Effector CD4-positive, alpha-beta T cell (primary cell): Measurements from ENCODE around the gene PRKG2.

ENCODE experiments used
- DNase-seq: peaks from one replicate; pipeline ENCODE4 v3.0.0-alpha.2; 2020

Gene PRKG2

GRCh38 chr4:81085291-81085690 is 129.7 kb downstream of the PRKG2 start:
- no peak for DNase-seq

GRCh38 chr4:81084634-81085033 is 130.4 kb downstream of the PRKG2 start:
- DNase-seq = no peak

GRCh38 chr4:81084029-81084428 is 131.0 kb downstream of the PRKG2 start:
- DNase-seq = no peak

- DNase-seq = no peak
These were observed 133.9 kb downstream of the PRKG2 start for GRCh38 chr4:81081156-81081555.

- DNase-seq = no peak
These were observed 144.0 kb downstream of the PRKG2 start for GRCh38 chr4:81071013-81071412.

GRCh38 chr4:81069706-81070331 is 145.2 kb downstream of the PRKG2 start:
- peak; percentile 36 for DNase-seq

- no peak for DNase-seq
These were observed 149.6 kb downstream of the PRKG2 start for GRCh38 chr4:81065446-81065845.

- DNase-seq = no peak
These were observed 153.0 kb downstream of the PRKG2 start for GRCh38 chr4:81062001-81062400.

- no peak for DNase-seq
These were observed 153.7 kb downstream of the PRKG2 start for GRCh38 chr4:81061344-81061730.

GRCh38 chr4:81060587-81061343 is 154.3 kb downstream of the PRKG2 start:
- DNase-seq = no peak

GRCh38 chr4:81058621-81059020 is 156.4 kb downstream of the PRKG2 start:
- no peak for DNase-seq

GRCh38 chr4:81052119-81053068 is 162.6 kb downstream of the PRKG2 start:
- DNase-seq = peak; percentile 43

- DNase-seq = no peak
These were observed 165.1 kb downstream of the PRKG2 start for GRCh38 chr4:81049907-81050306.

- DNase-seq = no peak
These were observed 165.7 kb downstream of the PRKG2 start for GRCh38 chr4:81049330-81049729.

GRCh38 chr4:81042578-81043365 is 172.2 kb downstream of the PRKG2 start:
- no peak for DNase-seq

- no peak for DNase-seq
These were observed 174.9 kb downstream of the PRKG2 start for GRCh38 chr4:81040012-81040659.

GRCh38 chr4:81039351-81039972 is 175.6 kb downstream of the PRKG2 start:
- DNase-seq = no peak

- no peak for DNase-seq
These were observed 176.2 kb downstream of the PRKG2 start for GRCh38 chr4:81038636-81039350.
